Right ventricle myocardium inferior (tissue), 1 donor: ENCODE results near the gene ENTPD1. TPM values are rescaled to one million over a fixed set of nuclear protein-coding genes. Genes with fewer than 3 reads are reported as not detected.
"Not testable (repeated sequence)": the region's sequence is repeated elsewhere in the genome, so short reads cannot be mapped to it uniquely, and the experiment has no call there.

Experiments
- ATAC-seq: fragments of 200-7000 bp; cut with Tn5 transposase; one replicate; pipeline ENCODE4 v1.9.1; 2020; ENCODE audit warnings: mild to moderate bottlenecking, moderate library complexity
- DNase-seq: peaks from one replicate; pipeline ENCODE4 v3.0.0; 2021; ENCODE audit errors: missing footprints
- intact Hi-C: fragments of 100-400 bp; cut with DNase I; formaldehyde crosslinking; loops from one replicate; pipeline ENCODE4 v1.11.0; 2022
- total RNA-seq: library from RNA; stranded (reverse); fragmentation: NEBNext Ultra II Directional; extraction: Animal tissue kit (Norgen Biotek cat#: 25700); gene quantifications from one replicate; pipeline ENCODE4 v1.2.1, GENCODE V29; 2021
- donor health status: DM: no; HTN: yes; CAD: no; lungs with severe emphysema.

The ENTPD1 gene
- total RNA-seq, 1 donor from 2014 or later = 6.3 TPM

DNA sequence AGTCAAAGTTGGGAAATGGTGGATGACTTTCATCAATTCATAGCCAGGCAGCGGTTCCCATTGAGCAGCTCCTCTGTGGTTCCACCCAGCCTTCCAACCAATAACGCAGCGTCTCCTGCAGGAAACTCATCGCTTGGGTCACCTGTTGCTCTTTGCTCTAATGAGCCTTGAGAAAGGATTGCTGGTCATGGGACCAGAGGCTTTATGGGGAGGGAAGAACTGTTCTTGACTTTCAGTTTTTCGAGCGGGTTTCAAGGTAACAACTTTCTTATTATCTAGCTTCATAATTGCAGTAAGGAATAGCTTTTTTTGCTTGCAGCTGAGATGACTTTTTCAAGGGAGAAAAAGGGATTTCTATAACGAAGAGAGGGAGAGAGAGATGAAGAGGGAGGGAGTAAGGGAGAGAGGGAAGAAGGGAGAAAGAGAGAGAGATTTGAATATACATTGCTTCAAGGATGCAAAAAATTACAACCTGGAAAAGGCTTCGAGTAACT lies 405 bp upstream of the ENTPD1 start:
- intact Hi-C loops = no loop called here
- ATAC-seq = peak; percentile 64
- peak; percentile 76 for DNase-seq

DNA sequence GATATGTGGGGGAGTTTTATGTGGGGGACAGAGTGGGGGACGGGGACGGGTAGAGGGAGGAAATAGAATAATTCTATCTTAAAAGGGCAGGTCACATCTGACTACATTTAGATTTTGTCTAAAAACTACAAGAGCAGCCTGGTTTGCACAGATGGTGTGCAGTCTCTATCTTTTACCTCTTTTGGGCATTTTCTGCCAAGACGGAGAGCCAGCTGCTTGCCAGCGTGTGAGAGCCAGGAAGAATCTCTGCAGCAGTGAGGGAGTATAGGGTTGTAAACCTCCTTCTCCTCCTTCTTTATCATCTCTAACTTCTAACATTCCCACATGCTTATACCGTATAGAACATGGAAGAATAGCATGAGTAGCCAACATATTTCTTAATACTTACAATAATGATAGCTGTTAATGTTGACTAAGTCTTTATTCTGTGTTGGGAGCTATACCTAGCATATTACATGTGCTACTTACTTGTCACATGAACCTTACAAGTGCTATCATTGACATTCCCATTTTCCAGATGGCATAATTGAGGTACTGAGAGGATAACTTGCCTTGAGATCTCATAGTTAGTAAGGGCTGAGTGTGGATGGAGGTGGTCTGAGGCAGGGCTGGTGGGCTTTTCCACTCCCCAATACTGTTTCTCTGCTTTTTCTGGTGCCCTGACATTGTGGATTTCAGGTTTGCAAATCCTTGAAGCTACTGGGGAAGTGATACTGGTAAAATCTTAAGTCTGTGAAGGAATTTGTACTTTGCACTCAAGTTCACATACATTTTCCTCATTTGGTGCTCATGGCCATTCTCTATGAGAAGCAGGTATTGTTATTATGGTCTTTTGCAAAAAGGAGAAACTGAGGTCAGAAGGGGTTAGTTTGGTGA lies 1.1 kb downstream of the ENTPD1 start:
- DNase-seq (no peak), ATAC-seq (no peak)
- intact Hi-C loops = no loop called here

DNA sequence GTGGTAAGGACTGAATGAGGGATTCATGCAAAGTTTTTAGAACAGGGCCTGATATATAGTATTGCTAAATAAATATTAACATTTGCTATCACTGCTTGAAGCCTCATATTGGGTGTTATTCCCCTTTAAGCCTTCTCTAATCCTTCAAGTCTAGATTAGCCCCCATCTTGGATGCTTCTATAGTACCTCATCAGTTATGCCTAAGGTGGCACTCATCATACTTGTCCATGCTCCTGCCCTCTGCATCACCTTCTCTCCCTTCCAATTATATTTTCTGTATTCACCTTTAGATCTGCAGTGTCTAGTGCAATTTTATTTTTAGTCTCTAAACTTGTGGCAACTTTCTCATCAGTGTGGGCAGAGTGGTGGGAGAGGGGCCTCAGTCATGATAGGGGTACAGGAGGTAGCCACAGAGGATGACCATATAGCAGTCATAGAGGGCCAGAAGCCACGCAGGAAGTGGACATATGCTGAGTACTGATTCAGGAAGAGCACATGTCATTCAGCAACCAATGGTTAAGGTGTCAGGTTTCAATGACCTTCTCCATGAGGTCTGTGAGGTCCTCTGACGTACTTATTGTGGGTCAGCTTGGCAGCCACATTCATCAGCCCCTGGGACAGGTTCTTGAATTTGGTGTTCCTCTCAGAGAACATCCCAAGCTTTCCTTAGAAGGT lies 2.5 kb downstream of the ENTPD1 start:
- intact Hi-C loops = no loop called here
- no peak for DNase-seq
- no peak for ATAC-seq

DNA sequence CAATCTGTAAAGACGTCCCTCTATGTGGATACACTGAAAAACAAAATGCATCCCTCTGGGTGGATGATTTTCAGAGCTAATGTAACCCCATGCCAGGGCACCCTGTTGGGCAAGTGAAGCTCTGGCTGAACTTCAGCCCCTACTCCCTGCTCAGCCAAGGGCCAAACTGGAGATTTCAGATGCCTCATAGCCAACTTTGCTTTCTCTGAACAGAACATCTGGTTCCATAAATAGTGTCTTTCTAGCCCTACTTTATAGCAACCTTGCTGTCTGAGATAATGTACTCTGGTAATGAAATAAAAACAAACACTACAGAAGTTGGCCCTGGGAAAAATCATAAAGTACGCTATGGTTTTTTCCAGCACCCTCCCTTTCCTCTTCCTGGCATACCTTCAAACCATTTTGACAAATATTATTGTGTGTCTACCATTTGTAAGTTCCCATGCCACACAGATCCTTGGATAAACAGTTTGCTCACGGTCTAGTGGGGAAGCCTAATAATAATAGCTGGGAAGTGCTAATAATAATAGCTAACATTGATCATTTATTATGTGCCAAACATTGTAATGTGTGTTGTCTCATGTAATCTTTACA lies 3.4 kb downstream of the ENTPD1 start:
- intact Hi-C loops = no loop called here
- DNase-seq (no peak), ATAC-seq (no peak)

DNA sequence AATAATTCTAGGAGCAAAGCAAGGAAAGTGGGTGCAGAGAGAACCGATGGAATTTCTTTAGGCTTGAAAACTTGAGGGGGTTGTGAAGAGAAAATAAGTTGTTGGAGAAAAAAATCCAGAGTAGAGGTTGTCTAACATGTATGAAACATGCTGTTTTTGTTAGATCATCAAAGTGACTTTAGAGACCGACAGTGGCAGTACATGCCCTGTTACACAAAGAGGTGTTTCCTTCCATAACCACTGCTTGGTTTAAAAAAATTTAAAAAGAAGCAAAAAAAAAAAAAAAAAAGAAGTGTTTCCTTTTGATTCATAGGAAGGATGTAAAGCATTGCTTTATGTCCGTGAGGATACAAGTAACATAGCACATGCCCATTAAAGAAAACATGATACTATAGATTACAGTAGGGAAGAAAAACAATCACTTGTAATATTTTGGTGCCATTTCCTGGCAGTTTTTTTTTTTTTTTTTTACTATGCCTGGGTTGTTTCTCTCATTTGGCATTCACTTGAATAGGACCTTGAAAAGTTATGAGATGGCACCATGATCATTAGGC lies 6.1 kb downstream of the ENTPD1 start:
- intact Hi-C loops = no loop called here
- no peak for DNase-seq
- ATAC-seq = no peak

DNA sequence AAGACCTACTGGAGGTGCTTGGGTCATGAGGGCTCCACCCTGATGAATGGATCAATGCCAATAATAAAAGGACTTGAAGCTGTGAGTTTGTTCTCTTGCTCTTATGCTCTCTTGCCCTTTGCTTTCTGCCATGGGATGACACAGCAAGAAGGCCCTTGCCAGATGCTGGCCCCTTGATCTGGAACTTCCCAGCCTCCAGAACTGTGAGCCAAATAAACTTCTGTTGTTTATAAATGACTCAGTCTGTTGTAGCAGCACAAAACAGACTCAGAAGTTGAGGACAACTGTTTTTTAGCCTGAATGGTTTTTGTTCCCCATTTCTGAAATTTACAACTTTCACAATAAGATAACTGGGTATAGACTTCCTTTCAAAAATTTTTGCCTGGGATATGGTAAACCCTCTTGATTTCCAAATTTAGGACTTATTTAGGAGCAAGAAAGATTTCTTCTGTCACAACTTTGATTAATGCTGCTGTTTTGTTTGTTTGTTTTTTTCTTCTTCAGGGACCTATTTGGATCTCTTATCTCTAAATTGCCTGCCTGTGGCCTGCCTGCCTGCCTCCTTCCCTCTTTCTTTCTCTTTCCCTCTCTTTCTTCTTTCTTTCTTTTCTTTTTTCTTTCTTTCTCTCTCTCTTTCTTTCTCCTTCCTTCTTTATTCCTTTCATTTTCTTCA lies 12.1 kb downstream of the ENTPD1 start:
- ATAC-seq = peak; percentile 31
- DNase-seq = peak; percentile 57
- intact Hi-C loops = no loop called here

DNA sequence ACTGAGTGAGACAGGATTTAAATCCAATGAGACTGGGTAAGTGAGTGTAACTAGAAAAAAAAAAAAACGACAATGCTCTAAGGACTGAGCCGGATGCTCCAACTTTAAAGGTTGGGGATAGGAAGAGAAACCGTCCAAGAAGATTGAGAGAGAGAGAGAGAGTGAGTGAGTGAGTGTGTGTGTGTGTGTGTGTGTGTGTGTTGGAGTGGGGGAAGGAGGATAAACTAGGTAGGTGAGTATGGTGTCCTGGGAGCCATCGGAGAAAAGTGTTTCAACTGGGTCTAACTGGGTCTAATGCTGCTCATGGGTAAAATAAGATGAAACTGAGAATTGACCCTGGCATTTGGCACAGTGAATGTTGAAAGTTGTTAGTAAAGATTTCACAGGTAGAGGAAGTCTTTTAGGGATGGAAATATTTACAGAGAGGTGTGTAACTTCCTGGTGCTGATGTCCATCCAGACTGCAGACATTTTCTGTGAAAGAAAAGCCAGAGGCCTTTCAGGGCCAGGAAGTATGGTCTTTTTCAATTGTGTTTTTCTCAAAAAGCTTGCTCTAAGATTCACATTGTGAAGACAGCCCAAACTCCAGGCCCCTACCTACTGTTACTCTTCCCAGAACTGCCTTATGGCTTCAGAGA lies 14.2 kb downstream of the ENTPD1 start:
- intact Hi-C loops = no loop called here
- DNase-seq = no peak
- ATAC-seq = no peak

DNA sequence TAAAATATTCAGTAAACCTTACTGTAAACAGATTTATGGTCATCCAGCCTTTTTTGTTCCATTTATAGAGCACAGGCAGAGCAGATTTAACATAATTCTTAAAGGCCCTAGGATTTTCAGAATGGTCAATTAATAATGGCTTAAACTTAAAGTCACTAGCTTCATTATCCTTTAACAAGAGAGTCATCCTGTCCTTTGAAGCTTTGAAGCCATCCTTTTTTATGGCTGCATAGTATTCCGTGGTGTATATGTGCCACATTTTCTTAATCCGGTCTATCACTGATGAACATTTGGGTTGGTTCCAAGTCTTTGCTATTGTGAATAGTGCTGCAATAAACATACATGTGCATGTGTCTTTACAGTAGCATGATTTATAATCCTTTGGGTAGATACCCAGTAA lies 17.5 kb downstream of the ENTPD1 start:
- ATAC-seq, DNase-seq, intact Hi-C loops: not testable (repeated sequence)

DNA sequence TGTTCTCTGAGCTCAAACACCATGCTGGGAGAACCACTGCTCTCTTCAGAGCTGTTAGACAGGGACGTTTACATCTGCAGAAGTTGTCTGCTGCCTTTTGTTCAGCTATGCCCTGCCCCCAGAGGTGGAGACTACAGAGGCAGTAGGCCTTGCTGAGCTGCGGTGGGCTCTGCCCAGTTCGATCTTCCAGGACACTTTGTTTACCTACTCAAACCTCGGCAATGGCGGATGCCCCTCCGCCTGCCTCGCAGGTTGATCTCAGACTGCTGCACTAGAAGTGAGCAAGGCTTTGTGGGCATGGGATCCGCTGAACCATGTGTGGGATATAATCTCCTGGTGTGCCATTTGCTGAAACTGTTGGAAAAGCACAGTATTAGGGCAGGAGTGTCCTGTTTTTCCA lies 21.7 kb downstream of the ENTPD1 start:
- intact Hi-C loops = not testable (repeated sequence)

DNA sequence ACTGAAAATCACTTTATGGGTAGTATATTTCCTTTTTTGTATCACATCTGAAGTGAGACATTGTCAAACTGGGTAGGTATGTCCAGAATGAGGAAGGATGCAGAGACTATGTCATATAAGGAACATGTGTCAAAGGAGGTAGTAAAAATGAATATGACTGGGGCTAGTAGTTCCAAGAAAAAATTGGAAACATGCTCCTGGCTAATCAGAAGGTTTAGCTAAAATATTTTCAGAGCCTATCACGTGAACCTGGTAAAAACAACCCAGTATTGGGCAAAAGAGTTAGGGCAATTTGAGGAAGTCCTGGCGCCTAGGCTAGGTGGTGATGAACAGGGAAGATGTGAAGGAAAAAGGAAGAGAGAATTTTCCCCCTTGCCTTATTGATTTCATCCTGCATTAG lies 26.4 kb downstream of the ENTPD1 start:
- intact Hi-C loops = no loop called here
- DNase-seq = no peak
- ATAC-seq = no peak

More for the DNA sequence above, 21.7 kb downstream of the ENTPD1 start:
- not testable (repeated sequence) for ATAC-seq, DNase-seq

DNA sequence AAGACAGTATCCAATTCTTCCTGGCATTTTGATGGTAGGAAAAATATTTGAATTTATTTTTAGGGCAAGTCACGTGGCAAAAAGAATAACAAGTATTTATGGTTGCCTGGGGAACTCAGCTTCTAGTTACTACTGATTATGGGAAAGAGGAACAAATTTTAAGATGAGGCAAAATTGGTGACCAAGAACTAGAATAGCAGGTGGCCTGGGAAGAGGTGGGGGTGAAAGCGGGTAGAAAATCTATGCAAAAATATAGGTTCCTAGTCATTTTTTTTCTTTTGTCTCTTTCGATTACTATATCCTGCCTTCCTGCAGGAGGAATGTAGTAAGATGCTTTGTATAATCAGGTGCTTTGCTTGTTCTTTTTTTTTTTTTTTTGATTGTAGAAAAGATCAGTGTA lies 27.8 kb downstream of the ENTPD1 start:
- intact Hi-C loops = no loop called here
- DNase-seq = no peak
- ATAC-seq = no peak

DNA sequence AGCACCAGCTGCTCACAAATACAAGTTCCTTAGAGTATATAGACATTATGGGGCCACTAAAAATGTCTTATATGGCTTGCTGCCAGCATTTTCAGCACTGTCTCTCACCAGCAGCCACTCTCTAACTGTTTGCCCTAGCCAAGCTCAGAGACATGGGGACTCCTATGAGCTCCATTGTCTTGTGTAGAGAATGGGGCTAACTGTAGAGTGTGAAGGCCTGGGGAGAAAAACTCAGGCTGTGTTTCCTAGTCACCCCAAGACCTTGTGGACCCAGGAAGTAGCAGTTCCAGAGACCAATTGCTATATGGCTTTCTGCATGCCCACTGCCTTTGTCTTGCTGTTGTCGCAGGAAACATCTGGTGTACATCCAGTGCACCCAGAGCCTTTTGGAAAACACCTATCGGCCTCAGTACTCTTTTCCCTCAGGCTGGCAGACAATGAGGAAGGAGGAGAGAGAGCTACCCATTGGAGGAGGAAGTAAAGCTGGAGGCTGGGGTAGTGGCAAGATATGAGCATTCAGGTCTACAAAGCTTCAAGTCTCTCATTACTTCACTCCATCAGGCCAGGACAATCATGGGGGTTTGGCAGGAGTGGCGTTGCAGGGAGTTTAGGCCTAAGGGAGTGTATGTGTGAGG lies 28.4 kb downstream of the ENTPD1 start:
- ATAC-seq (peak; percentile 44), DNase-seq (no peak)
- intact Hi-C loops = no loop called here

DNA sequence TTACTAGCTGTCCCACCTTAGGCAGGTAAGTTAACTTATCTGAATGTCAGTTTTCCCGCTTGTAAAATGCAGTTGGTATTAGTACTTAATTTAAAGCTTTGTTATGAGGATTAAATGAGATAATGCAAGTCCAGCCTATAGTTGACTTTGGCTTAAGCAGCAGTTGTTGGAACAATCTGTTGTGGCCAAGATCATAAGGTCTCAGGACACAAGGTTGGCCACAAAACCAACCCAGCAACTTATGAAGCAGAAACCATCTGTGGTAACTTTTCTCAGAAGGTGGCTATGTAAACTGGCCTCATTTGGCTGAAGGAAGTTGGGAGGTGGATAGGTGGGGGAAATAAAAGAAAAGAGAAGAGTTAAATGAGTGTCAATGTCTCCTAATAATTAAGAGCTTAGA lies 29.4 kb downstream of the ENTPD1 start:
- ATAC-seq (no peak), DNase-seq (no peak)
- intact Hi-C loops = no loop called here

DNA sequence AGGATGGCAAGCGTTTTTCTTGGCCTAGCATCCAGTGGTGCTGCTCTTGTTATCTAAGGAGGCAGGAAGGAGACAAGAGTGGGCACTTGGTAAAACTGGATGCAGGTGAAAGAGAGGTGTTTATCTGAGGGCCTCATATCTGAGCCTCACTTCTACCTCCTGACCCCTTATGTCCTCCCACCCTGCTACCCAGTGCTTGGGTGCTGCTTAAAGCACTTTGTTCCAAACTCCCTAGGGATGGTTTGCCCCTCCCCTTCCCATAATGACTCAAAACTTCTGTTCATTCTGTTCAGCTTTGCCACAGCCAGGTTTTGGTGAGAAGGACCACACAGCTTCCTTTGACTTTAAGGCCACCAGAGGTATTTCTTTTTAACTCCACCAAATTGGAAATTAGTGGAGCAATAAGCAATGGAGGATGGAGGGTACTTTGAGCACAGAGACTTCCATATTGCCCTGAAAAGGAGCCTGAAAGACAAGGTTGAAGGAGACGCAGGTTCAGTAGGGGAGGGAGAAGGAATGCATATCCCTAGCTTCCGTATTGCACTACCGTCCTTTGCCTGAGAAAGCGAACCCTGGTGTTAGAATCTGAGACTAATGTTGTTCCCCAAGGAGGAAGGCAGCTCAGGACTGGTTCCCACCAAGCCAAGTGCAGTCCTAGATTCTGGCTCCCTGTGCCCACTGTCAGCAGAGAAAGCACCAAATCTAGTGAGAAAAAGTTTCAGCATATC lies 30.1 kb downstream of the ENTPD1 start:
- ATAC-seq (no peak), DNase-seq (no peak)
- intact Hi-C loops = no loop called here

DNA sequence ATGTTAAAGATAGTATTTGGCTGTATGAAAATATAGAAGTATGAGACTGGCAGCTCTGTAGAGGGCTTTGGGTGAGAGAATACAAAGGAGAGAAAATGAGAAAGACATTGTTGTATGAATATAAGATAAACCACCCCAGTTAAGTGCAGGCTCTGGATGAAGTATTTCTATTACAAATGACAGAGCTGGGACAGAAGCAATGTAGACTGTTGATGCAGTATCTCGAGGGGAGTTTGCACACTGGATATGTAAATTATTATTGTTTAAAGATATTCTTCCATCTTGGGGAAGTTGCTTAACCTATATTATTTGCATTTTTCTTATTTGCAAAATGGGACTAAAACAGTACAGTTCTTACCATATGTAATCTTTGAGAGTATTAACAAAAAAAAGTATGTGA lies 31.5 kb downstream of the ENTPD1 start:
- intact Hi-C loops = no loop called here
- no peak for DNase-seq
- ATAC-seq = no peak

DNA sequence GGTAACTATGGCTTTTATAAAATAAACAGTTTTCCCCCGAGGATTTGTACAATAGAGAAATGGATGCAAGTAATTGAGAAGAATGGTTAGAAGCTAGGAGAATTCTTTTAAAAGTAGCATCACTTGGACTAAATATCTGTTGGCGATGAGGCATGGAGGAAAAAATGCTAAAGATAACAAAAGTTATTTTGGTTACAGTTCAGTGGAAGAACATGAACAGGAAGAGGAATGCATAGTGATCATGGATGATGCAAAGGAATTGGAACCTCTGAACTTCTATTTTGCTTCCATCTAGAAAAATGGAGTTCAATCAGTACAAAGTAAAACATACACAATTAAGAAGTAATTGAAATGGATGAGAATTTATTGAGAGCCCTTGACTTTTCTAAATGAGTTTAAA lies 32.9 kb downstream of the ENTPD1 start:
- intact Hi-C loops = no loop called here
- DNase-seq = no peak
- ATAC-seq = no peak

DNA sequence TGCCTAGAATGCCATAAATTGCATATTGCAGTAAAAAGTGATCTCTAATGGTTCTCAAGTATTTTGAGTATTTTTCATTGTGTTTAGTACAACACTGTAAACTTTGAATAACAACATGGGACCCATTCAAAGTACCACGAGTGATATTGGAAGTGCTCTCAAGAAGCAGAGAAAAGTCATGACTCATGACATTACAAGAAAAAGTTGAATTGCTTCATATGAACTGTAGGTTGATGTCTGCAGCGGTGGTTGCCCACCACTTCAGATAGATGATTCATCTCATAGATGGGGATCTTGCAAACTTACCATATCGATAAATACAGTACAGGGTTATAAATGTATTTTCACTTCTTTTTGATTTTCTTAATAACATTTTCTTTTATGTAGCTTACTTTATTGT lies 33.9 kb downstream of the ENTPD1 start:
- ATAC-seq (no peak), DNase-seq (no peak)
- intact Hi-C loops = loop anchor here (5.0 kb wide), 1 partner anchor 52 kb away; no protein-coding TSS in a partner anchor
